ENCODE measurements around the gene CAPN5. TPM values are rescaled to one million over a fixed set of nuclear protein-coding genes. Genes with fewer than 3 reads are reported as not detected.

CAPN5 gene
- total RNA-seq, 1 donor from 2014 or later, result 15.0 TPM

GRCh38 chr11:77088236-77089003, 21.6 kb downstream of the CAPN5 start:
- Histone ChIP-seq H3K36me3 (no peaks in the 10 kb centered on the region), H3K4me1 (peaks cover 9% of the 10 kb centered on the region), H3K27ac (no peak overlapping the region), H3K9me3 (no peaks in the 10 kb centered on the region), H3K4me3 (no peak overlapping the region), H3K27me3 (no peaks in the 10 kb centered on the region)
- TF ChIP-seq CTCF (IDR thresholded peaks at IDR 0.05) (no peak), POLR2A (IDR thresholded peaks at IDR 0.05) (no peak), POLR2AphosphoS5 (IDR thresholded peaks at IDR 0.05; ENCODE audit: insufficient read depth in 1 of 2, low read depth in 1 of 2) (no peak)
- no peak for DNase-seq (ENCODE audit: extremely low spot score in 2 of 2)
- intact Hi-C loops (cut with DNase I), result no loop called here

GRCh38 chr11:77089004-77089545, 22.3 kb downstream of the CAPN5 start:
- TF ChIP-seq POLR2AphosphoS5 (IDR thresholded peaks at IDR 0.05; ENCODE audit: insufficient read depth in 1 of 2, low read depth in 1 of 2), result no peak
- TF ChIP-seq POLR2A (IDR thresholded peaks at IDR 0.05), result no peak
- no peak for TF ChIP-seq CTCF (IDR thresholded peaks at IDR 0.05)
- H3K4me3 ChIP-seq, result no peak overlapping the region
- no peaks in the 10 kb centered on the region for H3K9me3 ChIP-seq
- intact Hi-C loops (cut with DNase I), result no loop called here
- H3K27ac ChIP-seq, result no peak overlapping the region
- no peaks in the 10 kb centered on the region for H3K36me3 ChIP-seq
- DNase-seq (ENCODE audit: extremely low spot score in 2 of 2), result no peak
- H3K27me3 ChIP-seq, result no peaks in the 10 kb centered on the region
- peaks cover 2% of the 10 kb centered on the region for H3K4me1 ChIP-seq

- no peak for TF ChIP-seq CTCF (IDR thresholded peaks at IDR 0.05)
- no peak for TF ChIP-seq POLR2AphosphoS5 (IDR thresholded peaks at IDR 0.05; ENCODE audit: insufficient read depth in 1 of 2, low read depth in 1 of 2)
- TF ChIP-seq POLR2A (IDR thresholded peaks at IDR 0.05), result no peak
- Histone ChIP-seq H3K27me3 (no peaks in the 10 kb centered on the region), H3K4me3 (no peak overlapping the region), H3K4me1 (no peaks in the 10 kb centered on the region), H3K27ac (no peak overlapping the region), H3K36me3 (no peaks in the 10 kb centered on the region), H3K9me3 (no peaks in the 10 kb centered on the region)
- intact Hi-C loops (cut with DNase I), result loop anchor here (5.0 kb wide), 1 partner anchor 43 kb away; no protein-coding TSS in a partner anchor
- no peak for DNase-seq (ENCODE audit: extremely low spot score in 2 of 2)
Observed at GRCh38 chr11:77090046-77090372, 23.2 kb downstream of the CAPN5 start.

- Histone ChIP-seq H3K36me3 (no peaks in the 10 kb centered on the region), H3K27ac (no peak overlapping the region), H3K4me1 (no peaks in the 10 kb centered on the region), H3K4me3 (no peak overlapping the region), H3K27me3 (no peaks in the 10 kb centered on the region), H3K9me3 (no peaks in the 10 kb centered on the region)
- TF ChIP-seq POLR2A (IDR thresholded peaks at IDR 0.05) (no peak), POLR2AphosphoS5 (IDR thresholded peaks at IDR 0.05; ENCODE audit: insufficient read depth in 1 of 2, low read depth in 1 of 2) (no peak), CTCF (IDR thresholded peaks at IDR 0.05) (no peak)
- intact Hi-C loops (cut with DNase I), result loop anchor here (5.0 kb wide), 1 partner anchor 43 kb away; no protein-coding TSS in a partner anchor
- no peak for DNase-seq (ENCODE audit: extremely low spot score in 2 of 2)
Observed at GRCh38 chr11:77090373-77091111, 23.8 kb downstream of the CAPN5 start.
